DMS79 treated with DMSO at 0.1 percent for 48 hours (cell line): ENCODE results near the gene PRIMPOL.
A peak's percentile ranks its signal among the peaks of the same experiment; 100 is the strongest.
"Not testable (repeated sequence)": the region's sequence is repeated elsewhere in the genome, so short reads cannot be mapped to it uniquely, and the experiment has no call there.

Experiments used
- DNase-seq: peaks from one replicate; lab custom pipeline; 2025; lab: John Stamatoyannopoulos, UW

The PRIMPOL gene

DNA sequence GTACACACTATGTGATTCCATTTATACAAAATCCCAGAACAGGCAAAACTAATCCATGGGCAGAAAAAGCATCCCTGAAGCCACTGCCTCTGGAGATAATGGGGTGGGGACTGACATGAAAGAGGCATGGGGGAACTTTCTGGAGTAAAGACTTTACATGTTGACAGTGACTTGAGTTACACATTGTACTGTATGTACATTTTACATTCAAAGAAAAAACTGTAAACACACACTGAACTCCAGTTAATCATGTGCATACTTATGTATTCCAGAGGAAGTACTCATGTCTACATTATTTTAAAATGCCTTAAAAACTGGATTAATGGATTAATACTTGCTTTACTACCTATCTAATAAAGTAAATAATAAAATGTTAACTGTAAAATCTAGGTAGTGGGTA is 62.8 kb downstream of the PRIMPOL start:
- DNase-seq = no peak

DNA sequence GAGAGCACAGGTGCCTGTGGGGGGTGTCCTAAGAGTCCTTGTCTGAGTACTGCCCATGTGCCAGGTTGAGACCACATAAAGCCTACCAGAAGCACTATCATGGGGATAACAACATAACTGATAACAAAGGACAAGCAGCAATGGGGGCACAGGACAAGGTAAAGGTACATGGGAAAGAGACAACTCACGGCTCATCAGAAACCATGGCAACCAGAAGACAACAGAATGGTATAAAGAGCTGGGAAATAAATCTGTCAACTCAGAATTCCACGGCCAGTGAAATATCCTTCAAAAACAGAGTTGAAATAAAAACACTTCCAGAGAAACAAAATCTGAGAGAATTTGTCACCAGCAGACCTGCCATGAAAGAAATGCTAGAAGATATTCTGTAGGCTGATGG is 64.3 kb downstream of the PRIMPOL start:
- DNase-seq = no peak

DNA sequence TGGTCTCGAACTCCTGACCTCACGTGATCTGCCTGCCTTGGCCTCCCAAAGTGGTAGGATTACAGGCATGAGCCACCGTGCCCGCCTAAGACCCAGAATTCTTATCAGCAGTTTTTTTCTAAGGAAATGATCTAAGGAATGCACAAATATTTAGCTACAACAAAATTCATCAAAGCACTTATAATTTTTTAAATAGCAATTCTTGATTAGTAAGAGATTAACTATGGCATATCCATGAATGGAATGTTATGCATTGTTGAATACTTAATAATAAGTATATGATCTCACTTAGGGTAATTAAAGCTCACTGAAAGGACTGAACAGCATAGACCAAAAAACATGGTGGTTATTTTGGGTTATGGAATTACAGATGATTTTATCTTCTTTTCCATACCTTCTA is 66.0 kb downstream of the PRIMPOL start:
- DNase-seq = no peak

DNA sequence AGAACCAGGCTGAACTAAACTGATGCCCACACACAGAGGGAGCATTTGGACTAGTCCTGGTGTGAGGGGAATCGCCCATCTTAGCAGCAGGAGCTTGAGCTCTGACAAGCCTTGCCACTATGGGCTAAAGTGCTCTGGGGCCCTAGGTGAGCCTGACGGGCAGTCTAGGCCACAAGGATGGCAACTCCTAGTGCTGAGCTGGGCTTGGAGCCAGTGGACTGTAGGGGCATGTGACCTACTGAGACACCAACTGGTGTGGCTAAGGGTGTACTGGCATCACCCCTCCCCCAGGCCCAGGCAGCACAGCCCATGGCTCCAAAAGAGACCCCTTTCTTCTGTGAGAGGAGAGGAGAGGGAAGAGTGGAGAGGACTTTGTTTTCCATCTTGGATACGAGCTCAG is 69.9 kb downstream of the PRIMPOL start:
- DNase-seq = no peak

DNA sequence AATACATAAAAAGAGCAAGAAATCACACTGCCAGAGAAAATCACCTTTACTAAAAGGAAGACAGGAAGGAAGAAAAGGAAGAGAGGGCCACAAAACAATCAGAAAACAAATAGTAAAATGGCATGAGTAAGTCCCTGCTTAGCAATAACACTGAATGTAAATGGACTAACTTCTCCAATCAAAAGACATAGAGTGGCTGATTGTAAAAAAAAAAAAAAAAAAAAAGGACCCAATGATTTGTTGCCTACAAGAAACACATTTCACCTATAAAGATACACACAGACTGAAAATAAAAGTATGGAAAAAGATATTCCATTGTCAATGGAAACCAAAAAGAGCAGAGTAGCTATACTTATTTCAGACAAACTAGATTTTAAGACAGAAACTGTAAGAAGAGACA is 71.7 kb downstream of the PRIMPOL start:
- no peak for DNase-seq

DNA sequence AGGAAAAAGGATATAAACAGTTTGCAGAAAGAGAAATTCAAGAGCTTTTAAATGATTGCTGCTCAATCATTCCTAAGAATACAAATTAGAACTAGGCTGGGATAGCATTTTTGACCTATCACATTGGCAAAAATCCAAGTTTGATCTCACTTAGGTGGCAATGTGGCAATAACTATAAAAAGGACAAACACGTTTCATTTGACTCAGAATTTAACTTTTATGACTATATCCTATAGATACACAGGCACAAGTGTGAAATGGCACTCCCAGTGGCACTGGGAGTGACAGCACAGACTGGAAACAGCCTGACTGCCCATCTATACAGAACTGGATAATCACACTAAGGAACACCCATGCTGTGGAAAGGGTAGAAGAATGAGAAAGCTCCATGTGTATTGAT is 73.3 kb downstream of the PRIMPOL start:
- no peak for DNase-seq

DNA sequence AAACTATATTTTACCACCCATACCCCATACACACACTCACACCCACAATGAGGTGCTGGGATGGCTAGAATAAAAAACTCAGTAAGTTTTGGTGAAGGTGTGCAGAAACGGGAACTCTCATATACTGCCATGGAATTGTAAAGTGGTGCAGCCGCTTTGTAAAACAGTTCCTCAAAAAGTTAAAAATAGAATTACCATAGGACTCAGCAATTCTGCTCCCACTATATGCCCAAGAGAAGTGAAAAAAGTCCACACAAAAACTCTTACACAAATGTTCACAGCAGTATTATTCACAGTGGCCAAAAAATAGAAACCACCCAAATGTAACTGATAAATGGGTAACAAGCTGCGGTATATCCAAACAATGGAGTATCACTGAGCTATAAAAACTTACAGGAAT is 77.9 kb downstream of the PRIMPOL start:
- no peak for DNase-seq

DNA sequence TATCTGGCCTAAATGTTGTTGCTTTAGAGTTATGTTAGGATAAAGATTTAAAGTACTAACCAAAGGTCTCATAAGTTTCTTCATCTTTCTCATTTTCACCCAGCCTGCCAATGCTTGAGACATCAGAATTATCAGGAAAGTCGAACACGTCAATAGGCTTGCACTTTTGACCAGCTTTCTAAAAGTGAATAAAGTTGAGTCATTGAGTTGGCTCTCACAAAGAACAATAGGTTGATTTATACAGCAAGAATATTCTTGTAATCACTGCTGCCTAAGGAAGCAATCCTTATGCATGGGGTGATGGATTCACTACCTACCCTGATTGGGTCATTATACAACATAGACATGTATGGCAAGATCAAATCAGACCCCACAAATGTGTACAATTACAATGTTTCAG is 79.3 kb downstream of the PRIMPOL start:
- no peak for DNase-seq

DNA sequence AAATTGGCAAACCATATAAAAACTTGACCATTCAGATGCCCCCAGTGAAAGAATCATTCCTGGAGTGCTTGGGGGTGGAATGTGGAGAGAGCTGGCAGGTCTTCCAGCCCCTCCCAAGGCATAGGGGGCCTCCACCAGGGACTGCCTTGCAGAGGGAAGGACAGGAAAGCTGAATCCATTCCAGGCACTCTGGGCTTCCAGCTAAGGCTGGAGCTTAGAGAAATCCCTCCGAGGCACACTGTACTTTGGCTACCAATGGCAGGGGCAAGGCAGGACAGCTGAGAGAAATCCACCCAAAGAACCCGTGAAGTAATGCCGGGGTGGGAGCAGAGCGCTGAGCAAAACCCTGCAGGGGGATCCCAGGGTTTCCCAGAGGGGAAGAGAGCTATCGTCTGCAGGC is 80.4 kb downstream of the PRIMPOL start:
- DNase-seq = no peak

DNA sequence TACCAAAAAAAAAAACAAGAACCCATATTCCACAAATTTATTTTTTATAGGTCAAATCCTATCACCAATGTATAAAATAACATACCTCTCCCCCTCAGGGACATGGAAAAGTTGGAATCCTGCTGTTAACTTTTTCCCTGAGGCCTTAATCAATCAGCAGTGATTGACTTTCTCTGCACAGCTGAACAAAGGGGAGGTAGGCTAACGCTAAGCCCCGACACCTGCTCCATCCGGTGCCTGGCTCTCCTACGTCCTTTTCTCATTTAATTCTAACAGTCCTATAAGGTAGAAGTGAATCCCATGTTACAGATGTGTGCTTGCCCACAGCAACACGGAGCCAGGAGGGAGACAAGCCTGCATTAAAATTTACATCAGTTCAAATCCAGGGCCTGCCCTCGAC is 81.5 kb downstream of the PRIMPOL start:
- DNase-seq = no peak

DNA sequence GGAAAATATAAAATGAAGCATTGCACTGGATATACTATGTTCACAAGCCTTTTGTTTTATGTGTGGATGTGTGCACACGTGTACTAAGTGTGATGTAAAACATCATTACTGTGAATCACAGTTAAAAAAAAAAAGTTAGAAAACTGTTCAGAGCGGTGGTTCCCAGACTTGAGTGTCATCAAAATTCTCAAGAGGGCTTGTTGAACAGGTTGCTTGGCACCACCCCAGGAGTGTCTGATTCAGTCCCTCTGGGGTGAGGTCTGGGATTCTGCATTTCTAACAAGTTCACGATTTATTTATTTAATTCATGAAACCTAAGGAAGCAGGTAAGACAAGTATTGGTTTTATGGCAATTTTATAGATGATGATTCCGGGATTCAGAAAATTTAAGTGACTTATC is 82.6 kb downstream of the PRIMPOL start:
- peak; percentile 60 for DNase-seq

DNA sequence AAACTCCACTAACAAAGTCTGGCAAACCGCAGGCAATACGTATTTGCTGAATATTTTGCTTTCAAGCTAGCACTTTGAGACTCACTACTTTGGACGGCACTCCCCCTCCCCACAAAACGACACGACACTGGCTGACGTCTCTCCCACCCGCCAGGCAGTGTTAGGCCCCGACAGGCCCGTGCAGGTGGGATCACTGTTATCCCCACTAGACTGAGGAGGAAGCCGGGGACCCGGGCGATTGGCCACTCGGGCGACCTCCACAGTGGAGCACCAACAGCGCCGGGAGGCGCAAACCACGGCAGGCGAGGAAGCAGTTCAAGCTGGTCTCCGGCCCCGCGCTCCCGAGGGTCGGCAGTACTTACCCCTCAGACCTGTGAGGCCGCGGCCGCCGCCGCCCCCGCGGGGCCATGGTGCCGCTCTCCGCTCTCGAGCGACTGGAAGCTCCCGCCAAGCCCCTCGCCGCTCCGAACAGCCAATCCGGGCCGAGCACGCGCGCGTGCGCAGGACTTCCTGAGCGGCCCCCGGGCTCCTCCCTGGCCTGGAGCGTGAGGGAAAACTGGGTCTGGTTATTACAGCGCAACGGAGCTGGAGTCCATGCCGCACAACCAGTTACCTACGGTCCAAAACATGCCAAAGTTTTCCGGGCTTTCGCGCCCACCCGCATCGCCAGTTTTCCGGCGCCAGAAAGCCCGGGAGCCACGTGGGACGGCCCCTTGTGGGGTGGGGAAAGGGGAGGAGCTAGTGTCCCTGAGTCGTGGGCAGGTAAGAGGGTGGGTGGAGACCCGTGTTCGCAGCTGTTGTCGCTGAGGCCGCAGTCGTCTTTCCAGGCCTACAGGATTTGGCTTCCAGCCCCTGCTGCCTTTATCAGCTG is 84.4 kb downstream of the PRIMPOL start, which contains the start of gene CENPU:
CENPU (minus strand) TSS at position 443 of the 871 bp plus-strand sequence; CDS start at position 409, 34 bp downstream.
- peak; percentile 91 for DNase-seq

DNA sequence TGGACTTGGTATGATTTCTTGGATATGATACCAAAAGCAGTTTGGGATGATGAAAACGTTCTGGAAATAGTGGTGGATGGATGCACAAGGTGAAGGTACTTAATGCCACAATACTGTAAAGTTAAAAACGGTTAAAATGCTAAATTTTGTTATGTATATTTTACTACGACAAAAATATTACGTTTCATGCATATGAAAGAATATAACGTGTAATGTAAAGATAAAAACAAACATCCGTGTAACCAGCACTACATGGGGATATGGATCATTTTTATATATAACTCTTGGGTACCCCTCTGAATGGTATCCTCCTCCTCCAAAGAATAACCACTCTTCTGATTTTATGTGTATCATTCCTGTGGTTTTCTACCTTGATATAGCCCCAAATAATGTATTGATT is 85.2 kb downstream of the PRIMPOL start:
- no peak for DNase-seq

DNA sequence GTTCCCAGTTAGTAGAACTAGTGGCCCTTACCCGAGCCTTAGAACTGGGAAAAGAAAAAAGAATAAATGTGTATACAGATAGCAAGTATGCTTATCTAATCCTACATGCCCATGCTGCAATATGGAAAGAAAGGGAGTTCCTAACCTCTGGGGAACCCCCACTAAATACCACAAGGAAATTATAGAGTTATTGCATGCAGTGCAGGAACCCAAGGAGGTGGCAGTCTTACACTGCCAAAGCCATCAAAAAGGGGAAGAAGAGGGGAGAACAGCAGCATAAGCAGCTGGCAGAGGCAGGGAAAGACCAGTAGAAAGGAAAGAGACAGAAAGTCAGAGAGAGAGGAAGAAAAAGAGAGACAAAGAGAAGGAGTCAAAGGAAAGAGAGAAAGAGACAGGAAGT is 90.0 kb downstream of the PRIMPOL start:
- DNase-seq = not testable (repeated sequence)

DNA sequence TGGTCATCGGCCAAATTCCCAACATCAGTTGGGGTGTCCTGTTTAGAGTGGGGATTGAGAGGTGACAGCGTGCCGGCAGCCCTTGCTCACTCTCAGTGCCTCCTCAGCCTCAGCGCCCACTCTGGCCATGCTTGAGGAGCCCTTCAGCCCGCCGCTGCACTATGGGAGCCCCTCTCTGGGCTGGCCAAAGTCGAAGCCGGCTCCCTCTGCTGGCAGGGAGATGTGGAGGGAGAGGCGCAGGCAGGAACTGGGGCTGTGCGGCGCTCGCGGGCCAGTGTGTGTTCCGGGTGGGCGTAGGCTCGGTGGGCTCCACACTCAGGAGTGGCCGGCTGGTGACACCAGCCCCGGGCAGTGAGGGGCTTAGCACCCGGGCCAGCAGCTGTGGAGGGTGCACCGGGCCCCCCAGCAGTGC is 91.4 kb downstream of the PRIMPOL start:
- DNase-seq = no peak

DNA sequence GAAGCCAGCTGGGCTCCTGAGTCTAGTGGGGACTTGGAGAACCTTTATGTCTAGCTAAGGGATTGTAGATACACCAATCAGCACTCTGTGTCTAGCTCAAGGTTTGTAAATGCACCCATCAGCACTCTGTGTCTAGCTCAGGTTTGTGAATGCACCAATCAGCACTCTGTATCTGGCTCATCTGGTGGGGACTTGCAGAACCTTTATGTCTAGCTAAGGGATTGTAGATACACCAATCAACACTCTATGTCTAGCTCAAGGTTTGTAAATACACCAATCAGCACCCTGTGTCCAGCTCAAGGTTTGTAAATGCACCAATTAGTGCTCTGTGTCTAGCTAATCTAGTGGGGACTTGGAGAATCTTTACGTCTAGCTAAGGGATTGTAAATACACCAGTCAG is 92.1 kb downstream of the PRIMPOL start:
- not testable (repeated sequence) for DNase-seq

DNA sequence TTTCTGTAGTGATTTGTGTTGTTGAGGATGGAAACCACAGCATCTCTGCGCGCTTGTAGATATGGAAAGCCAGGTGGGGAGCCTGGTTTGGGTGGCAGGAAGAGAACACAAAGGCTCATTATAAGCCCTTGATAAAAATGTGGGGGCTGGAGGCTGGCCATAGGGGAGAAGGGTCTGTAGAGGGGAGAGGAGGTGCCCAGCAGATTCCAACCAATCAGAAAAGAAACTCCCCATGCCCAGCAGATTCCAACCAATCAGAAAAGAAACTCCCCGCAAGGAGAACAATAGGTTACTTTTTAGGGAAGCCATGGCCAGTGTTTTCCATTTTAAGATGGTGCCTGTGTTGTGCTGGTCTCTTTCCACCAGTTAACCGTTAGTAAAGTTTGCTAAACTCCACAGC is 94.1 kb downstream of the PRIMPOL start:
- DNase-seq = no peak

DNA sequence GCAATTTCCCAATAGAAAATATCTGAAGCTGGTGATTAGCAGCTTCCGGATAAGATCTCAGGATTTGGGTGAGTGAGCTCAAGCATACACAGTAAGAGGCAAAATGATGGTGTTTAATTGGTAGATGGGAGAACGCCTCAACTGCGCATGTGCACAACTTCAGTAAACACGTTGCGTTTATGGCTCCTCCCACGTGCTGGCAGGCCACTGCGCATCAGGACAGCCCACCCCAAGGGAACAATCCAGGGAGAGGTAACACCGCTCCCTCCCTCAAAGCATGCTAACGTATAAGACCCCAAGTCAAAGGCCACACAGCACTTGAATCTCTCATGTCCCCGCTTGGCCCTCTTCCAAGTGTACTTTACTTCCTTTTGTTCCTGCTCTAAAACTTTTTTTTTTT is 94.7 kb downstream of the PRIMPOL start:
- no peak for DNase-seq
